WTC11 (cell line): ENCODE data around the gene RAX2. TPM values are rescaled to one million over a fixed set of nuclear protein-coding genes. Genes with fewer than 3 reads are reported as not detected.

Experiments
- ATAC-seq: fragments of 200-7000 bp; cut with Tn5 transposase; 2 replicates; pipeline ENCODE4 v1.10.0; 2021; ENCODE audit warnings: mild to moderate bottlenecking, moderate library complexity
- CTCF ChIA-PET: fragments of 300-600 bp; sonication (Branson Sonifier 250); formaldehyde crosslinking; loops from one replicate; lab custom pipeline; 2021; ENCODE audit warnings: antibody characterized with exemption; lab: Charles Lee
- POLR2A ChIA-PET: fragments of 350-600 bp; sonication (Branson Sonifier 250); formaldehyde crosslinking; loops from one replicate; lab custom pipeline; 2021; ENCODE audit warnings: antibody characterized with exemption; lab: Charles Lee
- DNase-seq: peaks from one replicate; pipeline ENCODE4 v3.0.0; 2021; ENCODE audit warnings: low spot score
- H3K27ac Mint-ChIP-seq: 2 replicates; pipeline ENCODE4 v1.8.0; 2021; ENCODE audit warnings: mixed read lengths
- H3K27me3 Mint-ChIP-seq: 2 replicates; pipeline ENCODE4 v1.8.0; 2021; ENCODE audit warnings: low read depth, mild to moderate bottlenecking, moderate library complexity, mixed read lengths
- H3K36me3 Mint-ChIP-seq: 2 replicates; pipeline ENCODE4 v1.8.0; 2021; ENCODE audit warnings: mixed read lengths
- H3K4me1 Mint-ChIP-seq: 2 replicates; pipeline ENCODE4 v1.8.0; 2022; ENCODE audit warnings: mixed read lengths
- H3K4me3 Mint-ChIP-seq: 2 replicates; pipeline ENCODE4 v1.8.0; 2021; ENCODE audit warnings: mild to moderate bottlenecking, moderate library complexity, mixed read lengths
- H3K9me3 Mint-ChIP-seq: 2 replicates; pipeline ENCODE4 v1.8.0; 2021; ENCODE audit warnings: mixed read lengths
- ELF4 ChIP-seq: sonication (generic); formaldehyde crosslinking; IDR thresholded peaks from 2 replicates; pipeline ENCODE4 v1.8.1; 2022; ENCODE audit warnings: low read depth, mild to moderate bottlenecking, moderate library complexity, missing genetic modification reagents
- GRHL2 ChIP-seq: fragments of 250-450 bp; sonication (Bioruptor Pico); IDR thresholded peaks from 2 replicates; pipeline ENCODE4 v1.8.0; 2022; ENCODE audit warnings: mild to moderate bottlenecking, moderate library complexity; ENCODE audit not compliant: insufficient replicate concordance, severe bottlenecking
- HMGA2 ChIP-seq: fragments of 250-450 bp; sonication (Bioruptor Pico); IDR thresholded peaks from 2 replicates; pipeline ENCODE4 v1.4.0; 2021; ENCODE audit warnings: mild to moderate bottlenecking, moderate library complexity
- IRF2 ChIP-seq: sonication (generic); formaldehyde crosslinking; IDR thresholded peaks from 2 replicates; pipeline ENCODE4 v1.8.0; 2022; ENCODE audit warnings: low read depth, missing genetic modification reagents, borderline replicate concordance
- NFATC4 ChIP-seq: fragments of 250-450 bp; sonication (Bioruptor Pico); IDR thresholded peaks from 2 replicates; pipeline ENCODE4 v1.9.0; 2021; ENCODE audit warnings: mild to moderate bottlenecking
- NR3C1 ChIP-seq: sonication (generic); formaldehyde crosslinking; conservative IDR thresholded peaks from 2 replicates; pipeline ENCODE4 v1.8.1; 2023; ENCODE audit warnings: low read depth, mild to moderate bottlenecking, missing genetic modification reagents
- TEAD4 ChIP-seq: sonication (generic); formaldehyde crosslinking; IDR thresholded peaks from 2 replicates; pipeline ENCODE4 v1.8.0; 2022; ENCODE audit warnings: mild to moderate bottlenecking, missing genetic modification reagents
- ZNF138 ChIP-seq: sonication (generic); formaldehyde crosslinking; conservative IDR thresholded peaks from 2 replicates; pipeline ENCODE4 v1.8.1; 2022; ENCODE audit warnings: mild to moderate bottlenecking, moderate library complexity, missing genetic modification reagents
- ZNF219 ChIP-seq: sonication (generic); formaldehyde crosslinking; IDR thresholded peaks from 2 replicates; pipeline ENCODE4 v1.8.0; 2023; ENCODE audit warnings: missing genetic modification reagents, mild to moderate bottlenecking, borderline replicate concordance
- ZNF423 ChIP-seq: fragments of 250-450 bp; sonication (Bioruptor Pico); IDR thresholded peaks from 2 replicates; pipeline ENCODE4 v2.1.2; 2022; ENCODE audit warnings: mild to moderate bottlenecking, moderate library complexity
- total RNA-seq: library from RNA; stranded (reverse); gene quantifications from 3 replicates; pipeline ENCODE4 v1.2.3, GENCODE V29; 2021
- TF ChIP-seq, protein P1 (sequence below): sonication (generic); formaldehyde crosslinking; IDR thresholded peaks from 2 replicates; pipeline ENCODE4 v1.8.0; 2022; ENCODE audit warnings: missing genetic modification reagents
- TF ChIP-seq, protein P2 (sequence below): sonication (generic); formaldehyde crosslinking; IDR thresholded peaks from 2 replicates; pipeline ENCODE4 v1.8.1; 2023; ENCODE audit warnings: mild to moderate bottlenecking, missing genetic modification reagents, moderate library complexity
- TF ChIP-seq, protein P3 (sequence below): sonication (generic); formaldehyde crosslinking; IDR thresholded peaks from 2 replicates; pipeline ENCODE4 v1.8.1; 2022; ENCODE audit warnings: low read depth, missing genetic modification reagents, borderline replicate concordance
- TF ChIP-seq, protein P4 (sequence below): sonication (generic); formaldehyde crosslinking; IDR thresholded peaks from 2 replicates; pipeline ENCODE4 v1.8.1; 2023; ENCODE audit warnings: mild to moderate bottlenecking, missing genetic modification reagents, moderate library complexity
- TF ChIP-seq, protein P5 (sequence below): sonication (generic); formaldehyde crosslinking; IDR thresholded peaks from 2 replicates; pipeline ENCODE4 v1.8.0; 2022; ENCODE audit warnings: mild to moderate bottlenecking, missing genetic modification reagents

RAX2 gene
- total RNA-seq, 1 experiment from 2014 or later = 0.09 TPM

DNA sequence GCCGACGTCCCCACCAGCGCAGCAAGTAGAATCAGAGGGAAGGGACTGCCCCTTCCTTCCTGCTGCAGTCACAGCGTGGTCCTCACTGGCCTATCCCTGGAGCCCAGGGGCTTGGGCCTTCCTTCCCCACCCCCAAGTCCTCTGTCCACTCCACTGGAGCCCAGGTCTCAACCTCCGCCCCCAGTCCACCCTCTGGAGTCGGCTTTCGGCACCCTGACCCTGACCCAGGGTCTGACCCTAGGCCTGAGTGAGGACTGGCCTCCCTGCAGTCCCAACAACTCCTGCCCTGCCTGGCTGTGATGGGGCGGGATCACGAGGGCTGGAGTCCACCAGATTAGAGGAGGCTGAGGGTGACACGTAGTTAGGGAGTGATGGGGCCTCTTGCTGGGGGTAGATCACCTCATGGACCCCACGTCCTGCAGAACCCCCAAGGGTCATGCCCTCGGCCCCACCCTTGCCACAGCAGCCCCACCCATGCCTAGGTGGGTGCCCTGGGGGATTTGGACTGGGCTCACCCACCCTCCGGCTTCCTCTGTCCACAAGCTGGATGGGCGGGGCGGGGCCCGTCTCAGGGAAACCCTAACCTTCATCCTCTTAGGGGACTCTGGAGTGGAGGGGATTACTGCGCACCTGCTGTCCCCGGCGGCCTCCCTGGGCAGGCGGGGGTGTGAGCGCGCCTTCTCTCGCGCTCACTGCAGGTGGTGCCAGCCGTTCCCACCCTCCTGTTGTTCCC, 3.8 kb downstream of the RAX2 start:
- DNase-seq (no peak), ATAC-seq (no peak)
- Mint-ChIP-seq H3K9me3 (no peaks in the 10 kb centered on the region), H3K27ac (no peak overlapping the region), H3K4me1 (peaks cover 6% of the 10 kb centered on the region), H3K27me3 (no peaks in the 10 kb centered on the region), H3K36me3 (peaks cover 5% of the 10 kb centered on the region), H3K4me3 (no peak overlapping the region)
- TF ChIP-seq HMGA2 (CRISPR knock-in tag) (no peak), TEAD4 (no peak), NFATC4 (CRISPR knock-in tag) (no peak), ELF4 (no peak), GRHL2 (CRISPR knock-in tag) (no peak), IRF2 (CRISPR knock-in tag) (no peak), NR3C1 (no peak)
- TF ChIP-seq, protein P1, sequence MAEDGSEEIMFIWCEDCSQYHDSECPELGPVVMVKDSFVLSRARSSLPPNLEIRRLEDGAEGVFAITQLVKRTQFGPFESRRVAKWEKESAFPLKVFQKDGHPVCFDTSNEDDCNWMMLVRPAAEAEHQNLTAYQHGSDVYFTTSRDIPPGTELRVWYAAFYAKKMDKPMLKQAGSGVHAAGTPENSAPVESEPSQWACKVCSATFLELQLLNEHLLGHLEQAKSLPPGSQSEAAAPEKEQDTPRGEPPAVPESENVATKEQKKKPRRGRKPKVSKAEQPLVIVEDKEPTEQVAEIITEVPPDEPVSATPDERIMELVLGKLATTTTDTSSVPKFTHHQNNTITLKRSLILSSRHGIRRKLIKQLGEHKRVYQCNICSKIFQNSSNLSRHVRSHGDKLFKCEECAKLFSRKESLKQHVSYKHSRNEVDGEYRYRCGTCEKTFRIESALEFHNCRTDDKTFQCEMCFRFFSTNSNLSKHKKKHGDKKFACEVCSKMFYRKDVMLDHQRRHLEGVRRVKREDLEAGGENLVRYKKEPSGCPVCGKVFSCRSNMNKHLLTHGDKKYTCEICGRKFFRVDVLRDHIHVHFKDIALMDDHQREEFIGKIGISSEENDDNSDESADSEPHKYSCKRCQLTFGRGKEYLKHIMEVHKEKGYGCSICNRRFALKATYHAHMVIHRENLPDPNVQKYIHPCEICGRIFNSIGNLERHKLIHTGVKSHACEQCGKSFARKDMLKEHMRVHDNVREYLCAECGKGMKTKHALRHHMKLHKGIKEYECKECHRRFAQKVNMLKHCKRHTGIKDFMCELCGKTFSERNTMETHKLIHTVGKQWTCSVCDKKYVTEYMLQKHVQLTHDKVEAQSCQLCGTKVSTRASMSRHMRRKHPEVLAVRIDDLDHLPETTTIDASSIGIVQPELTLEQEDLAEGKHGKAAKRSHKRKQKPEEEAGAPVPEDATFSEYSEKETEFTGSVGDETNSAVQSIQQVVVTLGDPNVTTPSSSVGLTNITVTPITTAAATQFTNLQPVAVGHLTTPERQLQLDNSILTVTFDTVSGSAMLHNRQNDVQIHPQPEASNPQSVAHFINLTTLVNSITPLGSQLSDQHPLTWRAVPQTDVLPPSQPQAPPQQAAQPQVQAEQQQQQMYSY (CRISPR knock-in tag) = no peak
- TF ChIP-seq, protein P2, sequence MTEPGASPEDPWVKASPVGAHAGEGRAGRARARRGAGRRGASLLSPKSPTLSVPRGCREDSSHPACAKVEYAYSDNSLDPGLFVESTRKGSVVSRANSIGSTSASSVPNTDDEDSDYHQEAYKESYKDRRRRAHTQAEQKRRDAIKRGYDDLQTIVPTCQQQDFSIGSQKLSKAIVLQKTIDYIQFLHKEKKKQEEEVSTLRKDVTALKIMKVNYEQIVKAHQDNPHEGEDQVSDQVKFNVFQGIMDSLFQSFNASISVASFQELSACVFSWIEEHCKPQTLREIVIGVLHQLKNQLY (CRISPR knock-in tag) = no peak
- ChIA-PET POLR2A (no interaction called here), CTCF (no interaction called here)

DNA sequence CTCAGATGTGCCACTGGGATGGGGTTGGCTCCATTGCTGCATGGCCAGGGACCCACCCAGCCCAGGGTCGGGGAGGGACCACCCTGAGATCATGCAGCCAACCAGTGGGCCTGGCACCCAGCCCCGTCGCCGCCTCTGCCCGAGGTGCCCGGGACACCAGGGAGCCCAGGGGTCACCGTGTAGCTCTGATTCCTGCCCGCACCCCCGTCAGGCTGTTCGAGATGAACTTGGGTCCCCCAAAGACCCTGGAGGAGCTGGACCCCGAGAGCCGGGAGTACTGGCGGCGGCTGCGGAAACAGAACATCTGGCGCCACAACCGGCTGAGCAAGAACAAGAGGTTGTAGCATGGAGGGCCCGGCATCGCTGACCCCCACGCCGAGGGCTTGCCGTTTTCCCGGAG, 5.0 kb downstream of the RAX2 start:
- Mint-ChIP-seq H3K4me3 (no peak overlapping the region), H3K36me3 (peaks cover 5% of the 10 kb centered on the region), H3K9me3 (no peaks in the 10 kb centered on the region), H3K27me3 (peaks cover 3% of the 10 kb centered on the region; the same call in 1 of the 2 replicates), H3K27ac (no peak overlapping the region), H3K4me1 (peaks cover 10% of the 10 kb centered on the region)
- DNase-seq (no peak), ATAC-seq (no peak)
- POLR2A ChIA-PET = no interaction called here
- TF ChIP-seq ZNF423 (CRISPR knock-in tag) = no peak
- TF ChIP-seq, protein P3, sequence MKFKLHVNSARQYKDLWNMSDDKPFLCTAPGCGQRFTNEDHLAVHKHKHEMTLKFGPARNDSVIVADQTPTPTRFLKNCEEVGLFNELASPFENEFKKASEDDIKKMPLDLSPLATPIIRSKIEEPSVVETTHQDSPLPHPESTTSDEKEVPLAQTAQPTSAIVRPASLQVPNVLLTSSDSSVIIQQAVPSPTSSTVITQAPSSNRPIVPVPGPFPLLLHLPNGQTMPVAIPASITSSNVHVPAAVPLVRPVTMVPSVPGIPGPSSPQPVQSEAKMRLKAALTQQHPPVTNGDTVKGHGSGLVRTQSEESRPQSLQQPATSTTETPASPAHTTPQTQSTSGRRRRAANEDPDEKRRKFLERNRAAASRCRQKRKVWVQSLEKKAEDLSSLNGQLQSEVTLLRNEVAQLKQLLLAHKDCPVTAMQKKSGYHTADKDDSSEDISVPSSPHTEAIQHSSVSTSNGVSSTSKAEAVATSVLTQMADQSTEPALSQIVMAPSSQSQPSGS (CRISPR knock-in tag) = no peak
- TF ChIP-seq, protein P4, sequence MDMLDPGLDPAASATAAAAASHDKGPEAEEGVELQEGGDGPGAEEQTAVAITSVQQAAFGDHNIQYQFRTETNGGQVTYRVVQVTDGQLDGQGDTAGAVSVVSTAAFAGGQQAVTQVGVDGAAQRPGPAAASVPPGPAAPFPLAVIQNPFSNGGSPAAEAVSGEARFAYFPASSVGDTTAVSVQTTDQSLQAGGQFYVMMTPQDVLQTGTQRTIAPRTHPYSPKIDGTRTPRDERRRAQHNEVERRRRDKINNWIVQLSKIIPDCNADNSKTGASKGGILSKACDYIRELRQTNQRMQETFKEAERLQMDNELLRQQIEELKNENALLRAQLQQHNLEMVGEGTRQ (CRISPR knock-in tag) = no peak
- TF ChIP-seq, protein P5, sequence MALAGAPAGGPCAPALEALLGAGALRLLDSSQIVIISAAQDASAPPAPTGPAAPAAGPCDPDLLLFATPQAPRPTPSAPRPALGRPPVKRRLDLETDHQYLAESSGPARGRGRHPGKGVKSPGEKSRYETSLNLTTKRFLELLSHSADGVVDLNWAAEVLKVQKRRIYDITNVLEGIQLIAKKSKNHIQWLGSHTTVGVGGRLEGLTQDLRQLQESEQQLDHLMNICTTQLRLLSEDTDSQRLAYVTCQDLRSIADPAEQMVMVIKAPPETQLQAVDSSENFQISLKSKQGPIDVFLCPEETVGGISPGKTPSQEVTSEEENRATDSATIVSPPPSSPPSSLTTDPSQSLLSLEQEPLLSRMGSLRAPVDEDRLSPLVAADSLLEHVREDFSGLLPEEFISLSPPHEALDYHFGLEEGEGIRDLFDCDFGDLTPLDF (CRISPR knock-in tag) = no peak
- no peak for TF ChIP-seq ZNF219
- no peak for TF ChIP-seq ZNF138
- CTCF ChIA-PET = no interaction called here
